Endothelial cell of umbilical vein (primary cell): ENCODE measurements around the gene WTAP. TPM values are rescaled to one million over a fixed set of nuclear protein-coding genes. Genes with fewer than 3 reads are reported as not detected.
A peak's percentile ranks its signal among the peaks of the same experiment; 100 is the strongest.

ENCODE experiments used
- BruUV-seq: library from RNA; stranded (reverse); fragments of 400-500 nt; replicated peaks from 2 replicates; lab custom pipeline; 2021; lab: Mats Ljungman, UMichigan
- CTCF ChIA-PET: fragments of 300-600, 350-600 bp; sonication (Branson Sonifier 250); formaldehyde crosslinking; loops from one replicate; lab custom pipeline; 2021; ENCODE audit warnings: antibody characterized with exemption, inconsistent platforms; lab: Charles Lee
- POLR2A ChIA-PET: fragments of 300-600, 350-600 bp; sonication (Branson Sonifier 250); formaldehyde crosslinking; loops from one replicate; lab custom pipeline; 2021; ENCODE audit warnings: antibody characterized with exemption, inconsistent platforms; lab: Charles Lee
- DNase-seq: peaks from one replicate; pipeline ENCODE4 v3.0.0-alpha.2; 2011; ENCODE audit warnings: low read depth, low spot score
- FAIRE-seq: peaks from 2 replicates; lab custom pipeline; 2011; peaks lifted over from hg19 to GRCh38; lab: Jason Lieb, UNC
- H2AFZ ChIP-seq: 2 replicates; pipeline ENCODE4 v1.6.0; 2012; ENCODE audit warnings: low read depth, low read length, control low read depth, inconsistent platforms
- H3K27ac ChIP-seq: 2 replicates; pipeline ENCODE4 v1.5.1; 2011; ENCODE audit warnings: low read depth, mild to moderate bottlenecking, control low read depth, low read length, moderate library complexity; ENCODE audit not compliant: insufficient read depth
- H3K27me3 ChIP-seq, 2 experiments: 2 replicates each; pipeline versions ENCODE4 v1.6.0 to v1.6.1; 2011; ENCODE audit warnings: low read length in 2 of 2, mixed read lengths in 1 of 2; ENCODE audit not compliant: control insufficient read depth in 2 of 2, insufficient read depth in 2 of 2
- H3K36me3 ChIP-seq, 2 experiments: 2 replicates in 1 of 2; 3 replicates in 1 of 2; pipeline ENCODE4 v1.5.1; 2011; ENCODE audit warnings: low read length in 2 of 2, mild to moderate bottlenecking in 1 of 2, moderate library complexity in 1 of 2; ENCODE audit not compliant: control insufficient read depth in 2 of 2, insufficient read depth in 2 of 2; ENCODE audit errors: extremely low read depth in 1 of 2
- H3K4me1 ChIP-seq: 3 replicates; pipeline ENCODE4 v1.5.1; 2011; ENCODE audit warnings: mild to moderate bottlenecking, low read length; ENCODE audit not compliant: control insufficient read depth, insufficient read depth; ENCODE audit errors: extremely low read depth
- H3K4me2 ChIP-seq: 2 replicates; pipeline ENCODE4 v1.6.1; 2011; ENCODE audit warnings: low read length, control low read depth, mixed read lengths; ENCODE audit not compliant: insufficient read depth
- H3K4me3 ChIP-seq, 3 experiments: fragments of 200-600 bp in 1 of 3; sonication (generic), shearing (Covaris generic) in 1 of 3; replicated peaks in 1 of 3; 2 replicates each; pipeline ENCODE4 v1.5.1; 2011 to 2016; ENCODE audit warnings: control low read depth in 3 of 3, low read length in 3 of 3, mild to moderate bottlenecking in 2 of 3, inconsistent platforms in 1 of 3, low read depth in 1 of 3, moderate library complexity in 1 of 3; ENCODE audit not compliant: insufficient read depth in 1 of 3
- H3K79me2 ChIP-seq: 2 replicates; pipeline ENCODE4 v1.6.0; 2012; ENCODE audit warnings: low read length, inconsistent platforms; ENCODE audit not compliant: control insufficient read depth, insufficient read depth
- H3K9ac ChIP-seq: replicated peaks from 2 replicates; pipeline ENCODE3; 2011; ENCODE audit warnings: low read length, control low read depth; ENCODE audit not compliant: insufficient read depth; ENCODE audit errors: extremely low read depth
- H3K9me1 ChIP-seq: replicated peaks from 3 replicates; pipeline ENCODE4 v1.6.0; 2011; ENCODE audit warnings: mild to moderate bottlenecking, low read length; ENCODE audit not compliant: control insufficient read depth, insufficient read depth; ENCODE audit errors: extremely low read depth
- H3K9me3 ChIP-seq: replicated peaks from 2 replicates; pipeline ENCODE4 v1.5.1; 2012; ENCODE audit warnings: low read length, inconsistent platforms; ENCODE audit not compliant: control insufficient read depth, insufficient read depth
- H4K20me1 ChIP-seq: replicated peaks from 2 replicates; pipeline ENCODE3; 2011; ENCODE audit warnings: mild to moderate bottlenecking, low read length; ENCODE audit not compliant: control insufficient read depth, insufficient read depth; ENCODE audit errors: extremely low read depth
- EZH2 ChIP-seq: IDR thresholded peaks from 2 replicates; pipeline ENCODE4 v1.6.1; 2012; ENCODE audit warnings: borderline replicate concordance, low read depth, mild to moderate bottlenecking, moderate library complexity, low read length, inconsistent platforms; ENCODE audit not compliant: severe bottlenecking
- FOS ChIP-seq: IDR thresholded peaks from 2 replicates; pipeline ENCODE4 v1.6.1; 2011; ENCODE audit warnings: mild to moderate bottlenecking, low read length, moderate library complexity, borderline replicate concordance; ENCODE audit not compliant: insufficient read depth
- GATA2 ChIP-seq: IDR thresholded peaks from 2 replicates; pipeline ENCODE4 v1.7.0; 2011; ENCODE audit warnings: low read depth, mild to moderate bottlenecking, moderate library complexity, mixed read lengths, low read length; ENCODE audit not compliant: insufficient read length, insufficient read depth
- JUN ChIP-seq: IDR thresholded peaks from 2 replicates; pipeline ENCODE4 v1.6.1; 2011; ENCODE audit warnings: borderline replicate concordance, low read depth; ENCODE audit not compliant: insufficient read length, insufficient read depth
- MYC ChIP-seq: IDR thresholded peaks from one replicate; pipeline ENCODE4 v1.6.1; 2011; ENCODE audit warnings: mild to moderate bottlenecking, low read depth, low read length
- POLR2A ChIP-seq: IDR thresholded peaks from 2 replicates; pipeline ENCODE4 v1.6.1; 2012; ENCODE audit warnings: low read depth, mild to moderate bottlenecking, control low read depth, low read length
- POLR2AphosphoS5 ChIP-seq: IDR thresholded peaks from 2 replicates; pipeline ENCODE4 v1.6.1; 2012; ENCODE audit warnings: low read depth, mild to moderate bottlenecking, control low read depth, low read length, moderate library complexity; ENCODE audit not compliant: insufficient read depth
- dilution Hi-C: fragments of 300-500 bp; cut with MboI; formaldehyde crosslinking; loops from one replicate; pipeline ENCODE4 v1.15.0; 2019; ENCODE audit warnings: low sequenced_read_pairs; ENCODE audit not compliant: extremely low pct_ligation_motif_present
- intact Hi-C: fragments of 100-400 bp; cut with micrococcal nuclease; formaldehyde crosslinking; loops from one replicate; pipeline ENCODE4 v1.10.0; 2022
- polyA plus RNA-seq, 4 experiments: library from polyadenylated mRNA; depleted of rRNA in 3 of 4; stranded (reverse) in 3 of 4; unstranded in 1 of 4; fragments of >200 nt; gene quantifications; 2 replicates each; pipeline versions ENCODE4 v1.2.1 to v1.2.3, GENCODE V29; 2011 to 2012; ENCODE audit warnings: missing spikeins in 1 of 4
- total RNA-seq: library from RNA; stranded (reverse); gene quantifications from 2 replicates; pipeline ENCODE4 v1.2.3, GENCODE V29; 2021
- TF ChIP-seq, protein P1 (sequence below): IDR thresholded peaks from 2 replicates; pipeline ENCODE4 v1.6.1; 2011; ENCODE audit not compliant: insufficient read depth, insufficient read length
- TF ChIP-seq, protein P2 (sequence below), 2 donors: IDR thresholded peaks; 1 replicate in 1 of 2; 2 replicates in 1 of 2; pipeline ENCODE4 v1.5.1; 2011; ENCODE audit warnings: low read length in 2 of 2, mild to moderate bottlenecking in 2 of 2, moderate library complexity in 2 of 2, control low read depth in 1 of 2, inconsistent platforms in 1 of 2, low read depth in 1 of 2; ENCODE audit not compliant: insufficient read depth in 1 of 2; ENCODE audit errors: extremely low read depth in 1 of 2

WTAP gene
- total and polyA plus RNA-seq, 2 donors (not counting 3 experiments of a cell fraction or from before 2014, with no cell fraction given) = 21.7 to 81.6 TPM

DNA sequence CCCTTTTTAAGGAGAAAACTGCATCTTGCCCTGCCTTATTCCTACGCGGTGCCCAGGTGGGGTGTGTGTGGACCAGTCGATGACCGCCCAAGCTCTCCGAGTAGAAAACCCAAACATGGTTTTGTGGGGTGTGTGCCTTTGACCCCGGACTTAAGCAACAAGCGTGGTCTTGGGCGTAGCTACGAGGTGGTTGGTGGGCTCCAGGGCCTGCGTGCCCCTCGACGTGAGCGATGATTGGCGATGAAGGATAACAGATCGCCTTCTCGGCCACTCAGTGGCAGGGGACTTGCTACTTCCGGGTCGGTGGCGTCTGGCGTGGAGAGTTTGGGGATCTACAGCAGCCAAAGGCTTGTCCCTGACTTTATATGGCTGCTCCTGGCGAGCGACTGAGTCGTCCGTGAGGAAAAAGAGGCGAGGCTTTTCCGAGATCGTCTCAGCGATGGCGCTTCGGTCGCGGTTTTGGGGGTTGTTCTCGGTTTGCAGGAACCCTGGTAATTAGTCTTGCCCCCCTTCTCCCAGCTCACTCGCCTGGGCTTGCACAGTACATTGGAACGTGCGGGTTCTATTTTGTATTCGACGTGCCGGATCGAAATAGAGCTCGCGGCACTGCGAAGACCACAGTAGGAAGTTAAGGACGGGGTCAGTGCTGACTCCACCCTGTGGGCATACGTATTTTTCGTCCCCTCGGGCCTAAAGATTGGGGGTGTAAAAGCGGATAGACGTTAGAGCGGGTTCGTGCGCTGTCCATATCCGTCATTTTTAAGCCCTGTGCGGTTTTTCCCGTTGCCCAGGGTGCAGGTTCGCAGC is 63.0 kb downstream of the WTAP start, which contains the start of gene MRPL18:
Gene MRPL18 (plus strand): TSS at position 319 of the 807 bp plus-strand sequence. CDS start 121 bp downstream, at position 440.
- FAIRE-seq = no peak
- dilution Hi-C loops (no loop called here), intact Hi-C loops (loop anchor here (1.0 to 10.0 kb wide), 4 partner anchors 39 to 667 kb away; partner anchors contain the start of gene SOD2)
- Histone ChIP-seq H3K4me3 (peak within 1 kb of the TSS; percentile 63 to 95 (median 64)), H3K27me3 (no peaks in the 10 kb centered on the region), H3K4me1 (peaks cover 27% of the 10 kb centered on the region), H3K79me2 (peaks cover 74% of the 10 kb centered on the region), H3K9ac (peak within 1 kb of the TSS; percentile 87), H3K4me2 (peak within 1 kb of the TSS; percentile 55), H3K9me3 (no peaks in the 10 kb centered on the region), H4K20me1 (peaks cover 2% of the 10 kb centered on the region), H3K36me3 (peaks cover 2 to 3% of the 10 kb centered on the region in 2 experiments), H3K9me1 (no peaks in the 10 kb centered on the region), H2AFZ (peak within 1 kb of the TSS; percentile 87), H3K27ac (peak within 1 kb of the TSS; percentile 62)
- DNase-seq = peak; percentile 98
- BruUV-seq = TSS peak; percentile 47
- ChIA-PET CTCF (interaction anchor here (0.7 to 2.4 kb wide), 10 partner anchors 16 to 743 kb away, joined by 3 to 7 read pairs (median 4); partner anchors contain the start of genes ACAT2 and WTAP), POLR2A (interaction anchor here (0.6 to 2.9 kb wide), 10 partner anchors 10 to 222 kb away, joined by 3 to 21 read pairs (median 3); partner anchors contain the start of genes ACAT2, SOD2 and WTAP)
- peak; percentile 67 for TF ChIP-seq POLR2AphosphoS5
- TF ChIP-seq, protein P1, sequence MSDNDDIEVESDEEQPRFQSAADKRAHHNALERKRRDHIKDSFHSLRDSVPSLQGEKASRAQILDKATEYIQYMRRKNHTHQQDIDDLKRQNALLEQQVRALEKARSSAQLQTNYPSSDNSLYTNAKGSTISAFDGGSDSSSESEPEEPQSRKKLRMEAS = peak; percentile 15
- no peak for TF ChIP-seq JUN
- peak; percentile 10 for TF ChIP-seq MYC
- TF ChIP-seq, protein P2, sequence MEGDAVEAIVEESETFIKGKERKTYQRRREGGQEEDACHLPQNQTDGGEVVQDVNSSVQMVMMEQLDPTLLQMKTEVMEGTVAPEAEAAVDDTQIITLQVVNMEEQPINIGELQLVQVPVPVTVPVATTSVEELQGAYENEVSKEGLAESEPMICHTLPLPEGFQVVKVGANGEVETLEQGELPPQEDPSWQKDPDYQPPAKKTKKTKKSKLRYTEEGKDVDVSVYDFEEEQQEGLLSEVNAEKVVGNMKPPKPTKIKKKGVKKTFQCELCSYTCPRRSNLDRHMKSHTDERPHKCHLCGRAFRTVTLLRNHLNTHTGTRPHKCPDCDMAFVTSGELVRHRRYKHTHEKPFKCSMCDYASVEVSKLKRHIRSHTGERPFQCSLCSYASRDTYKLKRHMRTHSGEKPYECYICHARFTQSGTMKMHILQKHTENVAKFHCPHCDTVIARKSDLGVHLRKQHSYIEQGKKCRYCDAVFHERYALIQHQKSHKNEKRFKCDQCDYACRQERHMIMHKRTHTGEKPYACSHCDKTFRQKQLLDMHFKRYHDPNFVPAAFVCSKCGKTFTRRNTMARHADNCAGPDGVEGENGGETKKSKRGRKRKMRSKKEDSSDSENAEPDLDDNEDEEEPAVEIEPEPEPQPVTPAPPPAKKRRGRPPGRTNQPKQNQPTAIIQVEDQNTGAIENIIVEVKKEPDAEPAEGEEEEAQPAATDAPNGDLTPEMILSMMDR (IDR thresholded peaks at IDR 0.05; ENCODE audit: extremely low read depth in 1 of 2, insufficient read depth in 1 of 2, low read depth in 1 of 2, low read length in 2 of 2) = no peak
- no peak for TF ChIP-seq GATA2
- TF ChIP-seq FOS = no peak
- TF ChIP-seq EZH2 = no peak
- peak; percentile 82 for TF ChIP-seq POLR2A
